SU-DHL-6 (cell line): Measurements from ENCODE around the gene ESPN.
A peak's percentile ranks its signal among the peaks of the same experiment; 100 is the strongest.

ENCODE experiments used
- H2AFZ ChIP-seq: fragments of 200-600 bp; sonication (generic); 2 replicates; pipeline ENCODE4 v1.6.1; 2014; ENCODE audit warnings: low read depth, mild to moderate bottlenecking, moderate library complexity, mixed read lengths, antibody characterized with exemption, low read length; ENCODE audit not compliant: severe bottlenecking
- H3F3A ChIP-seq: fragments of 200-600 bp; shearing (Covaris generic); 2 replicates; pipeline ENCODE4 v1.6.0; 2016; ENCODE audit warnings: antibody characterized with exemption, mild to moderate bottlenecking; ENCODE audit not compliant: insufficient read depth
- H3K27ac ChIP-seq: fragments of 200-600 bp; sonication (generic); 2 replicates; pipeline ENCODE4 v1.5.1; 2016; ENCODE audit warnings: low read depth, mild to moderate bottlenecking, low read length, moderate library complexity, mixed read lengths
- H3K27me3 ChIP-seq: fragments of 200-600 bp; sonication (generic), shearing (Covaris generic); 2 replicates; pipeline ENCODE4 v1.6.0; 2014; ENCODE audit warnings: mild to moderate bottlenecking, low read length
- H3K36me3 ChIP-seq: fragments of 200-600 bp; sonication (generic); 2 replicates; pipeline ENCODE4 v1.6.1; 2014; ENCODE audit warnings: mild to moderate bottlenecking, low read length, mixed read lengths
- H3K4me2 ChIP-seq: fragments of 300-600, 200-600 bp; shearing (Covaris generic), sonication (generic); 2 replicates; pipeline ENCODE4 v1.6.0; 2014; ENCODE audit warnings: low read length, low read depth, mild to moderate bottlenecking; ENCODE audit not compliant: poor library complexity, severe bottlenecking
- H3K4me3 ChIP-seq: fragments of 200-600 bp; sonication (generic); 2 replicates; pipeline ENCODE4 v1.5.1; 2014; ENCODE audit warnings: antibody characterized with exemption, low read length, mild to moderate bottlenecking, mixed read lengths; ENCODE audit not compliant: insufficient read depth, poor library complexity, severe bottlenecking
- H3K79me2 ChIP-seq: fragments of 200-600 bp; sonication (generic); 2 replicates; pipeline ENCODE4 v1.6.1; 2014; ENCODE audit warnings: mild to moderate bottlenecking, low read length, moderate library complexity; ENCODE audit not compliant: insufficient read depth
- H3K9ac ChIP-seq: fragments of 200-600 bp; sonication (generic); 2 replicates; pipeline ENCODE4 v1.7.0; 2014; ENCODE audit warnings: mild to moderate bottlenecking, low read length
- H3K9me2 ChIP-seq: fragments of 200-600 bp; sonication (generic); replicated peaks from 2 replicates; pipeline ENCODE4 v1.6.1; 2014; ENCODE audit warnings: low read length; ENCODE audit not compliant: insufficient read depth
- H3K9me3 ChIP-seq: fragments of 200-600 bp; sonication (generic); 2 replicates; pipeline ENCODE4 v1.6.1; 2014; ENCODE audit warnings: low read length, mixed read lengths; ENCODE audit not compliant: insufficient read depth
- H4K20me1 ChIP-seq: fragments of 200-600 bp; sonication (generic); 2 replicates; pipeline ENCODE4 v1.6.1; 2014; ENCODE audit warnings: low read depth, mild to moderate bottlenecking, antibody characterized with exemption, low read length, moderate library complexity, mixed read lengths
- EZH2phosphoT487 ChIP-seq: fragments of 200-600 bp; sonication (generic), shearing (Covaris generic); conservative IDR thresholded peaks from 2 replicates; pipeline ENCODE4 v1.6.1; 2018; ENCODE audit warnings: mild to moderate bottlenecking, antibody characterized with exemption, low read length, moderate library complexity, mixed read lengths
- TF ChIP-seq, protein P1 (sequence below): fragments of 200-600 bp; sonication (generic); IDR thresholded peaks from one replicate; pipeline ENCODE4 v1.5.1; 2017; ENCODE audit warnings: antibody characterized with exemption, mild to moderate bottlenecking, low read length, moderate library complexity; ENCODE audit not compliant: insufficient read depth, poor library complexity, severe bottlenecking

Gene ESPN

DNA sequence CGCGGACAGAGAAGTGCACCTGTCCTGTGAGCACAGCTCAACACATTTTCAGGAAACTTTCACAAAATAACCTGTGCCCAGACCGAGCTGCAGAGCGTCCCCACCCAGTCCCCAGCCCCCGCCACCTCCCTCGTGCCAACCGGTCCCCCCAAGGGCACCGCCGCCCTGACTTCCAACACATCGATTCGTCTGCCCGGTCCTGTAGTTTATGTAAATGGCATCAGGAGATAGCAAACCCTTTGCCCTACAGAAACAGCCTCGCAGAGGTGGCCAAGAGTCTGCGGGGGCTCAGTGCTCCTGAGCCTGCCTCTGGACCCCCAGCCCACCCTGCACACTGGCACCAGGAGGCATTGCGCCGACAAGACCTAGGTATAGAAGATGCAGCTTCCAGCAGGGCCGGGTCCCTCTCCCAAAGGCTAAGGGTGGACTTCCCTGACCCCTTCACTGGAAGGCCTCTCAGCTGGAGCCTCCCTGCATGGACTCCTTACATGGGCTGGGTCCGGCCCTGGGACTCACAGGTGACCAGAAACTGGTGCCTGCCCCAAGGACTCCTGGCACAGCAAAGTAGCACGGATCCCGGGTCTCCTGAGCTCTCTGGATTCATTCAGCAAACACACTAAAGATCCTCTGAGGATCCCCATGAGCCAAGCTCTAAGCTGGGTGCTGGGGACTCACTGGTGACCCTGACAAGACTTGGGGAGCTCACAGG is 73.4 kb downstream of the ESPN start:
- no peaks in the 10 kb centered on the region for H3K79me2 ChIP-seq
- no peak overlapping the region for H3K27ac ChIP-seq
- peak overlapping the region; percentile 66 for H3K4me2 ChIP-seq
- TF ChIP-seq, protein P1, sequence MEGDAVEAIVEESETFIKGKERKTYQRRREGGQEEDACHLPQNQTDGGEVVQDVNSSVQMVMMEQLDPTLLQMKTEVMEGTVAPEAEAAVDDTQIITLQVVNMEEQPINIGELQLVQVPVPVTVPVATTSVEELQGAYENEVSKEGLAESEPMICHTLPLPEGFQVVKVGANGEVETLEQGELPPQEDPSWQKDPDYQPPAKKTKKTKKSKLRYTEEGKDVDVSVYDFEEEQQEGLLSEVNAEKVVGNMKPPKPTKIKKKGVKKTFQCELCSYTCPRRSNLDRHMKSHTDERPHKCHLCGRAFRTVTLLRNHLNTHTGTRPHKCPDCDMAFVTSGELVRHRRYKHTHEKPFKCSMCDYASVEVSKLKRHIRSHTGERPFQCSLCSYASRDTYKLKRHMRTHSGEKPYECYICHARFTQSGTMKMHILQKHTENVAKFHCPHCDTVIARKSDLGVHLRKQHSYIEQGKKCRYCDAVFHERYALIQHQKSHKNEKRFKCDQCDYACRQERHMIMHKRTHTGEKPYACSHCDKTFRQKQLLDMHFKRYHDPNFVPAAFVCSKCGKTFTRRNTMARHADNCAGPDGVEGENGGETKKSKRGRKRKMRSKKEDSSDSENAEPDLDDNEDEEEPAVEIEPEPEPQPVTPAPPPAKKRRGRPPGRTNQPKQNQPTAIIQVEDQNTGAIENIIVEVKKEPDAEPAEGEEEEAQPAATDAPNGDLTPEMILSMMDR: no peak
- no peak for TF ChIP-seq EZH2phosphoT487
- H3K9me2 ChIP-seq: no peaks in the 10 kb centered on the region
- H3K36me3 ChIP-seq: no peaks in the 10 kb centered on the region
- no peak overlapping the region for H2AFZ ChIP-seq
- H3K27me3 ChIP-seq: no peaks in the 10 kb centered on the region
- no peaks in the 10 kb centered on the region for H3F3A ChIP-seq
- H3K9me3 ChIP-seq: no peaks in the 10 kb centered on the region
- H4K20me1 ChIP-seq: no peaks in the 10 kb centered on the region
- peak overlapping the region; percentile 40 for H3K4me3 ChIP-seq
- H3K9ac ChIP-seq: peak overlapping the region; percentile 45; the same call in 1 of the 2 replicates

DNA sequence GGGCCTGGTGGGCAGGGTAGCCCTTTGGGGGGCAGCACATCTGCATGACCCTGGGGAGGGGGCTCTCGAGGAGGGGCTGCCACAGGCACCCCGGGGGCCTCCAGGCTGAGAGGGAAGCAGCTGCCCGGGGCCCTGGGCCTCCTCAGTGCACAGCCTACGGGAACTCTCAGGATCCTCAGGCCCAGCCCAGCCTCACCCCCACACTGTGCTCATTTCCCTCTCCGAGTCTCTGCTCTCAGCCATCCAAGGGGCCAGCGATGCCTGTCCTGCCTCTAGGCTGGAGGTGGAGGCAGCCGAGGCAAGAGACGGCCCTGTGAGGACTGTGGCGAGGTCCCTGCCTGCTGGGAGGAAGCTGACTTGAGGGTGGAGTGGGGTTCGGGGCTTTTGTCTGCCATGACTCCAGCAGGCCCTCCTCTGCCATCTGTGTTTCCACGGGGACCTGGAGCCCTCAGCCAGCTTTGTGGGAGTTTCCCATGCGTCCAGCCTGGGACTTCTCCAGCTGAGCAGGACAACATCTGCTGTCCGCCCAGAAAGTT is 74.1 kb downstream of the ESPN start:
- Histone ChIP-seq H3K4me2 (no peak overlapping the region), H3K27me3 (no peaks in the 10 kb centered on the region), H3K9me3 (no peaks in the 10 kb centered on the region), H2AFZ (no peak overlapping the region), H3K9ac (no peak overlapping the region), H3F3A (no peaks in the 10 kb centered on the region), H3K27ac (no peak overlapping the region), H3K4me3 (no peak overlapping the region), H3K36me3 (no peaks in the 10 kb centered on the region), H3K79me2 (no peaks in the 10 kb centered on the region), H4K20me1 (no peaks in the 10 kb centered on the region), H3K9me2 (no peaks in the 10 kb centered on the region)
- TF ChIP-seq, protein P1: no peak
- no peak for TF ChIP-seq EZH2phosphoT487

DNA sequence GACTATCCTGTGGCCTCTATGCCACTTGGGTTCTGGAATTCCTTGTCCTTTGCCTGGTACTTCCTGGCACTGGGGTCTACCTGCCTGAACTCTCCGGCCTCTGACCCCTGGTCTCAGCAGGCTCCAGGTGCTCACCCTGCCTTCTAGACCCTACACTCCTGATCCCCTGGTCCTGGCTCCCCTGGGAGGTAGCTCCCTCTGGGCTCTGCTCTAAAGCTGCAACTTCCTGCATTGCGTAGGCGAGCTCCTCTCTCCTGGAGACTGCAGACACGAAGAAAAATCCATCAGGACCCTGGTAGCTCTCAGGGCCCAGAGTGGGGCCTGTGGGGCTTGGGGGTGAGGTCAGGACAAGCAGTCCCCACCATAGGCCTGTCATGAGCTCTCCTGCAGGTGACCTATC is 74.7 kb downstream of the ESPN start:
- Histone ChIP-seq H3K9me3 (no peaks in the 10 kb centered on the region), H3K4me3 (no peak overlapping the region), H2AFZ (no peak overlapping the region), H3K36me3 (no peaks in the 10 kb centered on the region), H3K79me2 (no peaks in the 10 kb centered on the region), H3K27me3 (no peaks in the 10 kb centered on the region), H3K4me2 (no peak overlapping the region), H3K9ac (no peak overlapping the region), H3K27ac (no peak overlapping the region), H3F3A (no peaks in the 10 kb centered on the region), H4K20me1 (no peaks in the 10 kb centered on the region), H3K9me2 (no peaks in the 10 kb centered on the region)
- TF ChIP-seq EZH2phosphoT487: no peak
- TF ChIP-seq, protein P1: no peak
